Thoracic aorta (tissue), 2 donors: ENCODE results near the gene LIN9. TPM values are rescaled to one million over a fixed set of nuclear protein-coding genes. Genes with fewer than 3 reads are reported as not detected.

Source experiments
- ATAC-seq: fragments of 150-250 bp; one replicate; pipeline ENCODE4 v1.8.0; 2017; ENCODE audit warnings: low read depth; ENCODE audit not compliant: insufficient number of reproducible peaks, low FRiP score
- DNase-seq: peaks from one replicate; pipeline ENCODE4 v3.0.0-alpha.2; 2020; ENCODE audit warnings: low spot score
- H3K27ac ChIP-seq, 2 donors: fragments of 200-600 bp; sonication (generic); 1 replicate in 1 of 2; 2 replicates in 1 of 2; pipeline ENCODE4 v1.5.1; 2016; ENCODE audit warnings: mild to moderate bottlenecking in 2 of 2, moderate library complexity in 2 of 2
- H3K27me3 ChIP-seq: fragments of 200-600 bp; sonication (generic); replicated peaks from 2 replicates; pipeline ENCODE4 v1.6.0; 2016; ENCODE audit warnings: mild to moderate bottlenecking; ENCODE audit not compliant: insufficient read depth
- H3K36me3 ChIP-seq: fragments of 200-600 bp; sonication (generic); one replicate; pipeline ENCODE4 v1.5.1; 2016
- H3K4me1 ChIP-seq, 2 donors: fragments of 200-600 bp; sonication (generic); 1 replicate in 1 of 2; 2 replicates in 1 of 2; pipeline versions ENCODE4 v1.5.1 to v1.6.0; 2016; ENCODE audit warnings: low read depth in 2 of 2, mild to moderate bottlenecking in 1 of 2; ENCODE audit not compliant: control insufficient read depth in 1 of 2
- H3K4me3 ChIP-seq: fragments of 200-600 bp; sonication (generic); 2 replicates; pipeline ENCODE4 v1.5.1; 2016; ENCODE audit warnings: mild to moderate bottlenecking
- H3K9me3 ChIP-seq: fragments of 200-600 bp; sonication (generic); 2 replicates; pipeline ENCODE4 v1.5.1; 2016
- CTCF ChIP-seq: fragments of 200-600 bp; sonication (generic); IDR thresholded peaks from one replicate; pipeline ENCODE4 v1.5.1; 2019; ENCODE audit warnings: antibody characterized with exemption
- total RNA-seq, 2 donors: library from RNA; depleted of rRNA; stranded (reverse); fragments of >200 nt; gene quantifications; one replicate each; pipeline versions ENCODE4 v1.1.0 to v1.2.3, GENCODE V29; 2016

The LIN9 gene
- total RNA-seq, 2 donors from 2014 or later, result 1.3 to 1.6 TPM

- Histone ChIP-seq H3K9me3 (no peaks in the 10 kb centered on the region), H3K36me3 (no peaks in the 10 kb centered on the region), H3K27me3 (no peaks in the 10 kb centered on the region), H3K4me3 (no peak overlapping the region), H3K4me1 (no peaks in the 10 kb centered on the region), H3K27ac (no peak overlapping the region)
- ATAC-seq (no peak), DNase-seq (no peak)
- TF ChIP-seq CTCF, result no peak
Observed at GRCh38 chr1:226211181-226211821, 97.7 kb downstream of the LIN9 start.

GRCh38 chr1:226210571-226211176 lies 98.3 kb downstream of the LIN9 start:
- ATAC-seq, result no peak
- no peaks in the 10 kb centered on the region for H3K27me3 ChIP-seq
- no peaks in the 10 kb centered on the region for H3K36me3 ChIP-seq
- no peaks in the 10 kb centered on the region for H3K4me1 ChIP-seq
- H3K9me3 ChIP-seq, result no peaks in the 10 kb centered on the region
- H3K27ac ChIP-seq, result no peak overlapping the region
- no peak for DNase-seq
- no peak for TF ChIP-seq CTCF
- H3K4me3 ChIP-seq, result no peak overlapping the region

- Histone ChIP-seq H3K4me1 (no peaks in the 10 kb centered on the region), H3K27me3 (no peaks in the 10 kb centered on the region), H3K9me3 (no peaks in the 10 kb centered on the region), H3K36me3 (no peaks in the 10 kb centered on the region), H3K4me3 (no peak overlapping the region), H3K27ac (no peak overlapping the region)
- ATAC-seq (no peak), DNase-seq (no peak)
- TF ChIP-seq CTCF, result no peak
Observed at GRCh38 chr1:226209307-226210059, 99.5 kb downstream of the LIN9 start.

- TF ChIP-seq CTCF, result no peak
- DNase-seq, result no peak
Observed at GRCh38 chr1:226207048-226207447, 101.9 kb downstream of the LIN9 start.

GRCh38 chr1:226204198-226204597 lies 104.8 kb downstream of the LIN9 start:
- Histone ChIP-seq H3K4me1 (no peaks in the 10 kb centered on the region), H3K9me3 (no peaks in the 10 kb centered on the region), H3K36me3 (no peaks in the 10 kb centered on the region), H3K27me3 (no peaks in the 10 kb centered on the region), H3K4me3 (no peak overlapping the region), H3K27ac (no peak overlapping the region)
- no peak for TF ChIP-seq CTCF
- no peak for DNase-seq
- ATAC-seq, result no peak

More at GRCh38 chr1:226207048-226207447, 101.9 kb downstream of the LIN9 start:
- H3K36me3 ChIP-seq, result no peaks in the 10 kb centered on the region
- H3K9me3 ChIP-seq, result no peaks in the 10 kb centered on the region
- H3K27ac ChIP-seq, result no peak overlapping the region
- H3K4me3 ChIP-seq, result no peak overlapping the region
- ATAC-seq, result no peak
- no peaks in the 10 kb centered on the region for H3K27me3 ChIP-seq
- no peaks in the 10 kb centered on the region for H3K4me1 ChIP-seq
